ENCODE results near the gene TBC1D1. TPM values are rescaled to one million over a fixed set of nuclear protein-coding genes. Genes with fewer than 3 reads are reported as not detected.

TBC1D1 gene
- total and polyA plus RNA-seq, 2 donors (not counting 3 experiments of a cell fraction or from before 2014, with no cell fraction given), result 63.5 to 116 TPM

GRCh38 chr4:37903901-37904300, 13.0 kb downstream of the TBC1D1 start:
- POLR2A ChIA-PET, result no interaction called here
- H3K4me1 ChIP-seq (ENCODE audit: control insufficient read depth, extremely low read depth, insufficient read depth, low read length), result peaks cover 2% of the 10 kb centered on the region
- TF ChIP-seq FOS (IDR thresholded peaks at IDR 0.05; ENCODE audit: borderline replicate concordance, insufficient read depth, low read length), result no peak
- no peak overlapping the region for H2AFZ ChIP-seq (ENCODE audit: low read depth, low read length)
- no peaks in the 10 kb centered on the region for H3K36me3 ChIP-seq (ENCODE audit: control insufficient read depth in 2 of 2, extremely low read depth in 1 of 2, insufficient read depth in 2 of 2, low read length in 2 of 2)
- no peak overlapping the region for H3K4me3 ChIP-seq (replicated peaks in 1 of 3; ENCODE audit: insufficient read depth in 1 of 3, low read depth in 1 of 3, low read length in 3 of 3)
- no peaks in the 10 kb centered on the region for H3K79me2 ChIP-seq (ENCODE audit: control insufficient read depth, insufficient read depth, low read length)
- DNase-seq (ENCODE audit: low read depth, low spot score) (no peak), FAIRE-seq (no peak)
- dilution Hi-C loops (cut with MboI; ENCODE audit: extremely low pct_ligation_motif_present, low sequenced_read_pairs) (no loop called here), intact Hi-C loops (cut with micrococcal nuclease) (no loop called here)
- CTCF ChIA-PET, result no interaction called here
- peaks cover 3 to 5% of the 10 kb centered on the region in 2 experiments for H3K27me3 ChIP-seq (ENCODE audit: control insufficient read depth in 2 of 2, insufficient read depth in 2 of 2, low read length in 2 of 2)
- H3K4me2 ChIP-seq (ENCODE audit: insufficient read depth, low read length), result no peak overlapping the region
- no peaks in the 10 kb centered on the region for H3K9me1 ChIP-seq (replicated peaks; ENCODE audit: control insufficient read depth, extremely low read depth, insufficient read depth, low read length)
- no peak overlapping the region for H3K27ac ChIP-seq (ENCODE audit: insufficient read depth, low read depth, low read length)
- H3K9ac ChIP-seq (replicated peaks; ENCODE audit: extremely low read depth, insufficient read depth, low read length), result no peak overlapping the region
- H4K20me1 ChIP-seq (replicated peaks; ENCODE audit: control insufficient read depth, extremely low read depth, insufficient read depth, low read length), result no peaks in the 10 kb centered on the region
- BruUV-seq (replicated peaks), result no TSS peak
- no peaks in the 10 kb centered on the region for H3K9me3 ChIP-seq (replicated peaks; ENCODE audit: control insufficient read depth, insufficient read depth, low read length)

- Histone ChIP-seq H4K20me1 (replicated peaks; ENCODE audit: control insufficient read depth, extremely low read depth, insufficient read depth, low read length) (no peaks in the 10 kb centered on the region), H3K36me3 (ENCODE audit: control insufficient read depth in 2 of 2, extremely low read depth in 1 of 2, insufficient read depth in 2 of 2, low read length in 2 of 2) (no peaks in the 10 kb centered on the region), H3K4me3 (replicated peaks in 1 of 3; ENCODE audit: insufficient read depth in 1 of 3, low read depth in 1 of 3, low read length in 3 of 3) (no peak overlapping the region), H3K4me1 (ENCODE audit: control insufficient read depth, extremely low read depth, insufficient read depth, low read length) (peaks cover 4% of the 10 kb centered on the region), H3K27me3 (ENCODE audit: control insufficient read depth in 2 of 2, insufficient read depth in 2 of 2, low read length in 2 of 2) (peaks cover 3 to 5% of the 10 kb centered on the region in 2 experiments), H3K9me1 (replicated peaks; ENCODE audit: control insufficient read depth, extremely low read depth, insufficient read depth, low read length) (no peaks in the 10 kb centered on the region), H3K9me3 (replicated peaks; ENCODE audit: control insufficient read depth, insufficient read depth, low read length) (no peaks in the 10 kb centered on the region), H3K27ac (ENCODE audit: insufficient read depth, low read depth, low read length) (no peak overlapping the region), H3K4me2 (ENCODE audit: insufficient read depth, low read length) (no peak overlapping the region), H2AFZ (ENCODE audit: low read depth, low read length) (no peak overlapping the region), H3K79me2 (ENCODE audit: control insufficient read depth, insufficient read depth, low read length) (no peaks in the 10 kb centered on the region), H3K9ac (replicated peaks; ENCODE audit: extremely low read depth, insufficient read depth, low read length) (no peak overlapping the region)
- dilution Hi-C loops (cut with MboI; ENCODE audit: extremely low pct_ligation_motif_present, low sequenced_read_pairs) (no loop called here), intact Hi-C loops (cut with micrococcal nuclease) (no loop called here)
- CTCF ChIA-PET, result no interaction called here
- no peak for FAIRE-seq
- no TSS peak for BruUV-seq (replicated peaks)
- TF ChIP-seq POLR2A (IDR thresholded peaks at IDR 0.05; ENCODE audit: low read depth, low read length) (no peak), POLR2AphosphoS5 (IDR thresholded peaks at IDR 0.05; ENCODE audit: insufficient read depth, low read depth, low read length) (no peak), MYC (IDR thresholded peaks at IDR 0.05; ENCODE audit: low read depth, low read length) (no peak), EZH2 (IDR thresholded peaks at IDR 0.05; ENCODE audit: borderline replicate concordance, low read depth, low read length, severe bottlenecking) (no peak), JUN (IDR thresholded peaks at IDR 0.05; ENCODE audit: borderline replicate concordance, insufficient read depth, insufficient read length, low read depth) (no peak), GATA2 (IDR thresholded peaks at IDR 0.05; ENCODE audit: insufficient read depth, insufficient read length, low read depth, low read length) (no peak), CTCF (IDR thresholded peaks at IDR 0.05; ENCODE audit: extremely low read depth in 1 of 2, insufficient read depth in 1 of 2, low read depth in 1 of 2, low read length in 2 of 2) (no peak), FOS (IDR thresholded peaks at IDR 0.05; ENCODE audit: borderline replicate concordance, insufficient read depth, low read length) (no peak), MAX (IDR thresholded peaks at IDR 0.05; ENCODE audit: insufficient read depth, insufficient read length) (no peak)
- POLR2A ChIA-PET, result no interaction called here
- no peak for DNase-seq (ENCODE audit: low read depth, low spot score)
These were observed 13.9 kb downstream of the TBC1D1 start for GRCh38 chr4:37904824-37905223.

Data from endothelial cell of umbilical vein (primary cell).